Measurements from ENCODE around the gene FCAMR.

Gene FCAMR

GRCh38 chr1:207015791-207016190, 45.5 kb upstream of the FCAMR start:
- no peak for DNase-seq
- Histone ChIP-seq H3K27me3 (ENCODE audit: insufficient read depth, low read depth, severe bottlenecking) (peaks cover 100% of the 10 kb centered on the region), H3K36me3 (no peaks in the 10 kb centered on the region), H3K4me3 (ENCODE audit: low read depth, low read length) (no peak overlapping the region), H3K27ac (no peak overlapping the region), H3K9me3 (ENCODE audit: severe bottlenecking) (no peaks in the 10 kb centered on the region)
- no peak for TF ChIP-seq CTCF (IDR thresholded peaks at IDR 0.05; ENCODE audit: low read depth, low read length)

GRCh38 chr1:207014728-207015127, 44.5 kb upstream of the FCAMR start:
- Histone ChIP-seq H3K4me3 (ENCODE audit: low read depth, low read length) (no peak overlapping the region), H3K36me3 (no peaks in the 10 kb centered on the region), H3K27ac (no peak overlapping the region), H3K9me3 (ENCODE audit: severe bottlenecking) (no peaks in the 10 kb centered on the region), H3K27me3 (ENCODE audit: insufficient read depth, low read depth, severe bottlenecking) (peaks cover 100% of the 10 kb centered on the region)
- no peak for DNase-seq
- TF ChIP-seq CTCF (IDR thresholded peaks at IDR 0.05; ENCODE audit: low read depth, low read length): no peak

GRCh38 chr1:207013321-207014085, 43.2 kb upstream of the FCAMR start:
- no peak for DNase-seq
- Histone ChIP-seq H3K27ac (no peak overlapping the region), H3K9me3 (ENCODE audit: severe bottlenecking) (no peaks in the 10 kb centered on the region), H3K27me3 (ENCODE audit: insufficient read depth, low read depth, severe bottlenecking) (peaks cover 100% of the 10 kb centered on the region), H3K4me3 (ENCODE audit: low read depth, low read length) (no peak overlapping the region), H3K36me3 (no peaks in the 10 kb centered on the region)
- TF ChIP-seq CTCF (IDR thresholded peaks at IDR 0.05; ENCODE audit: low read depth, low read length): no peak

- DNase-seq: no peak
- Histone ChIP-seq H3K27ac (no peak overlapping the region), H3K9me3 (ENCODE audit: severe bottlenecking) (peaks cover 4% of the 10 kb centered on the region), H3K4me3 (ENCODE audit: low read depth, low read length) (no peak overlapping the region), H3K27me3 (ENCODE audit: insufficient read depth, low read depth, severe bottlenecking) (peaks cover 100% of the 10 kb centered on the region), H3K36me3 (no peaks in the 10 kb centered on the region)
- TF ChIP-seq CTCF (IDR thresholded peaks at IDR 0.05; ENCODE audit: low read depth, low read length): no peak
Observed at GRCh38 chr1:207010726-207011125, 40.5 kb upstream of the FCAMR start.

GRCh38 chr1:207009945-207010344, 39.7 kb upstream of the FCAMR start:
- peaks cover 4% of the 10 kb centered on the region for H3K9me3 ChIP-seq (ENCODE audit: severe bottlenecking)
- peaks cover 100% of the 10 kb centered on the region for H3K27me3 ChIP-seq (ENCODE audit: insufficient read depth, low read depth, severe bottlenecking)
- no peaks in the 10 kb centered on the region for H3K36me3 ChIP-seq
- H3K4me3 ChIP-seq (ENCODE audit: low read depth, low read length): no peak overlapping the region
- DNase-seq: no peak
- no peak for TF ChIP-seq CTCF (IDR thresholded peaks at IDR 0.05; ENCODE audit: low read depth, low read length)
- no peak overlapping the region for H3K27ac ChIP-seq
